ENCODE results near the gene GATAD2A. TPM values are rescaled to one million over a fixed set of nuclear protein-coding genes. Genes with fewer than 3 reads are reported as not detected.
A peak's percentile ranks its signal among the peaks of the same experiment; 100 is the strongest.

Gene GATAD2A
- total RNA-seq, 1 donor from 2014 or later, result 82.6 TPM

- no peak for DNase-seq (ENCODE audit: low spot score)
- peaks cover 17% of the 10 kb centered on the region for H3K4me1 Mint-ChIP-seq (ENCODE audit: low read depth)
- H3K4me3 Mint-ChIP-seq (ENCODE audit: unreplicated experiment), result peak overlapping the region; percentile 48
- no peak overlapping the region for H3K27ac Mint-ChIP-seq (ENCODE audit: unreplicated experiment)
- no peaks in the 10 kb centered on the region for H3K9me3 Mint-ChIP-seq (ENCODE audit: low read depth)
- no peak for TF ChIP-seq CTCF (IDR thresholded peaks at IDR 0.05)
- peaks cover 3% of the 10 kb centered on the region for H3K27me3 Mint-ChIP-seq (ENCODE audit: low read depth)
- H3K36me3 Mint-ChIP-seq (ENCODE audit: low read depth), result no peaks in the 10 kb centered on the region
Observed at GRCh38 chr19:19538785-19539166, 133.3 kb downstream of the GATAD2A start.

DNA sequence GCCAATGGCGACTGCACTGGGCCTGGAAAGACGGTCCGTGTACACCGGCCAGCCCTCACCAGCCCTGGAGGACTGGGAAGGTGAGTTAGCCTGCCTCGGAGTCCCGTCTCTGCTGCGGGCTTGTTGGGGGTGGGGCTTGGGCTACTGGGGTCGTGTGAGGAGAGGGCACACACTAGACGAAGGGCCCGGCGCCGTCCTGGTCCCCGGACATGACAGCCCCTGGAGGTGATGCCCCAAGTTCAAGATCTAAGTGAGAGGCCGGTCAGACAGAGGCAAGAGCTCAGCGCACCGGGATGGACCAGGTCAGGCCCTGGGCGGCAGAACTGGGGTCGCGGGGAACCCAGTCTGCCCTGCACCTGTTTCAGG, 134.2 kb downstream of the GATAD2A start:
- peak; percentile 93 for DNase-seq (ENCODE audit: low spot score)

GRCh38 chr19:19540064-19540714, 134.7 kb downstream of the GATAD2A start:
- TF ChIP-seq CTCF (IDR thresholded peaks at IDR 0.05), result no peak
- peaks cover 10% of the 10 kb centered on the region for H3K4me1 Mint-ChIP-seq (ENCODE audit: low read depth)
- peaks cover 3% of the 10 kb centered on the region for H3K27me3 Mint-ChIP-seq (ENCODE audit: low read depth)
- H3K9me3 Mint-ChIP-seq (ENCODE audit: low read depth), result no peaks in the 10 kb centered on the region
- no peak overlapping the region for H3K4me3 Mint-ChIP-seq (ENCODE audit: unreplicated experiment)
- no peak for DNase-seq (ENCODE audit: low spot score)
- H3K36me3 Mint-ChIP-seq (ENCODE audit: low read depth), result no peaks in the 10 kb centered on the region
- H3K27ac Mint-ChIP-seq (ENCODE audit: unreplicated experiment), result no peak overlapping the region

More for the DNA sequence above, 134.2 kb downstream of the GATAD2A start:
- H3K36me3 Mint-ChIP-seq (ENCODE audit: low read depth), result no peaks in the 10 kb centered on the region
- no peak for TF ChIP-seq CTCF (IDR thresholded peaks at IDR 0.05)
- H3K27me3 Mint-ChIP-seq (ENCODE audit: low read depth), result peaks cover 3% of the 10 kb centered on the region
- no peaks in the 10 kb centered on the region for H3K9me3 Mint-ChIP-seq (ENCODE audit: low read depth)
- no peak overlapping the region for H3K4me3 Mint-ChIP-seq (ENCODE audit: unreplicated experiment)
- peaks cover 10% of the 10 kb centered on the region for H3K4me1 Mint-ChIP-seq (ENCODE audit: low read depth)
- no peak overlapping the region for H3K27ac Mint-ChIP-seq (ENCODE audit: unreplicated experiment)

DNA sequence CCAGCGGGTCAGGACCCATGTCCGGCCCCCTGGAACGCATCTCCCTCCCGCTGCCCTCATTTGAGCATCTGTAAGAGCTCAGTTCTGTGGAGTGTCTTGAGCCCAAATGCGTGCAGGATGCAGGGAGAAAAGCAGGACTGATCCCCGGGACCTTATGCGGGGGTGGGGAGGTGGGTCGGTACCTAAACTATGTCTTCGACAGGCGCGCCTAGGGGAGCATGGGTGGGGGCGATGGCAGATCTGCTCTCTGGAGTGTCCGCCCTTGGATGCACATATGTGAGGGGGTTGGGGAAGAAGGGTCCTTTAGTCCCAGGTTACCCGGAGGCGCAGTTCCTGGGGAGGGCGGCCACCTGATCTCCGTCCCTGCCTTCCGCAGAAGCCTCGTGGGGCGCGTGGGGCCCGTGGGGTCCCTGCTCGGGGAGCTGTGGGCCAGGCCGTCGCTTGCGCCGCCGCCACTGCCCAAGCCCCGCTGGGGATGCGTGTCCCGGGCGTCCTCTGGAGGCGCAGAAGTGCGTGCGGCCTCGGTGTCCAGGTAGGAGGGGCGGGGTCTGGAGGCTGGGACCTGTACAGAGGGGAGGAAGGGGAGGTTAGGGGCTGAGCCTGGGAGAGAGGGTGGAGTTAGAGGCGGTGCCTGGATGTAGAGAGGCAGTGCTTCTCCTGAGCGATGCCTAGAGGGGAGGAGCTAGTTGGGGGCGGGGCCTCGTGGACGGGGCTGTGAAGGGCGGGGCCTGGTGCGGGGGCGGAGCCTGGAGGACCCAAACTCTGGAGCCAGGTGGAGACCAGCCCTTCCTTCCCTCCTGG, 135.4 kb downstream of the GATAD2A start:
- DNase-seq (ENCODE audit: low spot score), result no peak
- peaks cover 10% of the 10 kb centered on the region for H3K4me1 Mint-ChIP-seq (ENCODE audit: low read depth)

More for the DNA sequence above, 135.4 kb downstream of the GATAD2A start:
- TF ChIP-seq CTCF (IDR thresholded peaks at IDR 0.05), result no peak
- H3K4me3 Mint-ChIP-seq (ENCODE audit: unreplicated experiment), result no peak overlapping the region
- peaks cover 3% of the 10 kb centered on the region for H3K27me3 Mint-ChIP-seq (ENCODE audit: low read depth)
- no peaks in the 10 kb centered on the region for H3K9me3 Mint-ChIP-seq (ENCODE audit: low read depth)
- no peaks in the 10 kb centered on the region for H3K36me3 Mint-ChIP-seq (ENCODE audit: low read depth)
- H3K27ac Mint-ChIP-seq (ENCODE audit: unreplicated experiment), result no peak overlapping the region
